ENCODE measurements around the gene GPR35.
"Not testable (repeated sequence)": the region's sequence is repeated elsewhere in the genome, so short reads cannot be mapped to it uniquely, and the experiment has no call there.

The GPR35 gene

GRCh38 chr2:240670950-240671349, 45.7 kb downstream of the GPR35 start:
- no peak for DNase-seq

- DNase-seq, result no peak
These were observed 46.9 kb downstream of the GPR35 start for GRCh38 chr2:240672076-240672700.

- DNase-seq, result no peak
These were observed 47.5 kb downstream of the GPR35 start for GRCh38 chr2:240672701-240673190.

GRCh38 chr2:240674461-240675184, 49.3 kb downstream of the GPR35 start:
- DNase-seq, result not testable (repeated sequence)

GRCh38 chr2:240675345-240675744, 50.1 kb downstream of the GPR35 start:
- DNase-seq, result not testable (repeated sequence)

GRCh38 chr2:240678043-240678442, 52.8 kb downstream of the GPR35 start:
- not testable (repeated sequence) for DNase-seq

- DNase-seq, result not testable (repeated sequence)
These were observed 53.6 kb downstream of the GPR35 start for GRCh38 chr2:240678909-240679308.

- DNase-seq, result not testable (repeated sequence)
These were observed 54.9 kb downstream of the GPR35 start for GRCh38 chr2:240680185-240680584.
